ENCODE data around the gene TPR.

Gene TPR

GRCh38 chr1:186295980-186296379 is 79.1 kb downstream of the TPR start, which contains the start of gene PRG4:
Gene PRG4, plus strand, starts transcription at chr1:186296279.
- DNase-seq (ENCODE audit: extremely low spot score, insufficient read length, low read depth) (no peak), FAIRE-seq (no peak)

DNA sequence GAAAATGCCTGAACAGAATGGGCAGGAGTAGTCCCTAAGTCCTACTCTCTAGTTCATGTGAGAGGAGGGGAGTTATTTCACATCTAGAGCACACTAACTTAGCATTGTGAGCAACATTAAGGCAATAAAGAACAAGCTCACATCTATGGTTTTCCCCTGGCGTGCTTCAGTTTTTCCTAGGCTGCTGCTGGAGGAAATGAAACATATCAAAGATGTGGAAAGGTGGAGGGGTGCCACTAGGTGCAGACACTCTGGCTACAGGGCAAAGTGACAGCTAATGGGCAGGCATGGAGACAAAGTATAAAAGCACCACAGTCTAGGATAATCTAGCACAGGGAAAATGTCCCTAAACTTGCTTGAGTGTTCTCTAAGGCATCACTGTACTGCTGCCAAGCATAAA is 82.2 kb downstream of the TPR start:
- no peak for FAIRE-seq
- DNase-seq (ENCODE audit: extremely low spot score, insufficient read length, low read depth), result no peak

GRCh38 chr1:186291271-186291670 is 83.8 kb downstream of the TPR start:
- FAIRE-seq, result no peak
- DNase-seq (ENCODE audit: extremely low spot score, insufficient read length, low read depth), result no peak

DNA sequence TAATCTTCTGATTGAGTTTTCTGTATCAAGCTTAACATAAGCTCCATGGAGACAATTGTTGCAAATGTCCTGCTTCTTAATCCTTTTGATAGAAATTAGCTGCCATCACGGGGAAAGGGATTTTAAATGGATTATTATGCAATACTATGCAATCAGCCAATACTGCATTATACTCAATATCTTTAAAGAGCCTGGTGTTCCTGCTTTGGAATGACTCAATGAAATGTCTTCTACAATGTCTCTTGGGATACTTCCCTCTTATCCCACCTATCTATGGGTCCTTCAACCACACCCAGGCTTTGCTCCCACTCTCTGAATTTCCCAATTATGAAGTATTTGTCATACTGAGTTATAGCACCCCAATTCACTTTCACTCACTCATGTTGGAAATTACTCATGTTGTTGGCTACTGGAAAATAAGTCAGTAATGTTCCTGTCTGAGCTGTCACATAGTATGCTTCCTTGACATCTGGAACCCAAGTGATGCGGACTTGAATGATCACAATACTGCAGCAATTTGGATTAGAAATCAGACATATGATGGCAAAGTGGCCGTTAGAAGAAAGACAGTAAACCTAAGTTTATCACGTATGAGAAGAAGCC is 85.0 kb downstream of the TPR start:
- FAIRE-seq (no peak), DNase-seq (ENCODE audit: extremely low spot score, insufficient read length, low read depth) (no peak)

- DNase-seq (ENCODE audit: extremely low spot score, insufficient read length, low read depth) (no peak), FAIRE-seq (no peak)
These were observed 88.3 kb downstream of the TPR start for GRCh38 chr1:186286615-186287315.

DNA sequence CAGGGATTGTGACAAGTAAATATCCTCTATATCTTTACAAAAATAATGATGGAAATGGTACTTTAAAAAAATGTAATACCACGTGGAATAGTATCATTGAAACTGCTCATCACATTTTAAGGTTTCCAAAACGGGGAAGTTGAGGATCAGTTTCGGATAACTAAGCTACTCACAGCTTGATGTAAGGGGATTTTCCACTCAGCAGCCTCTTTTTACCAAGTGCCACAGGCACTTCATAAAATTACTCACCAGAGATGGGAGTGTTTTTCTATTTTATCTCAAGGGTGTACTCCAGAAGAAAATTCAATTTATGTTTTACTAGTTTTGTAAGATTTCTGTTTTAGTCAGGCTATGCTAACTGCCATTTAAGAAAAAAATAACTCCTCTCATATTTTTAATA is 91.7 kb downstream of the TPR start:
- DNase-seq (ENCODE audit: extremely low spot score, insufficient read length, low read depth) (peak; percentile 3), FAIRE-seq (no peak)

GRCh38 chr1:186282466-186282865 is 92.6 kb downstream of the TPR start:
- DNase-seq (ENCODE audit: extremely low spot score, insufficient read length, low read depth), result no peak
- no peak for FAIRE-seq

DNA sequence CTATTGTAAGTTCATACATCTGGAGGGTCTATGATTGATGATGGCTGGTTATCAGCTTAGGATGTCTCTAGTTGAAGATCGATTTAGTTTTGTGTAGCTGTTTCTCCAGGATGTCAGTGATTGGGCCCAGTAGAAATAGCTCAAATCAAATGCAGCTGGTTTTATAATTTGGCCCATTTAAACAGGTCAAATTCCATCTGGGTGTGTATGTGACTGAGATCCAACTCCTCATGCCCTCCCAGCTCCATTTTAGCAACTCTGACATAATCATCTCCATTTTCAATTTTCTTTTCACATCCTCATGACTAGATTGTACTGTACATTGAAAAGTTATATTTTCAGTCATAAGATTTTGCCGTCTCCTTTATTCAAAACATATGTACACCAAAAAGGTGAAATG is 99.2 kb downstream of the TPR start:
- FAIRE-seq, result no peak
- DNase-seq (ENCODE audit: extremely low spot score, insufficient read length, low read depth), result no peak

DNA sequence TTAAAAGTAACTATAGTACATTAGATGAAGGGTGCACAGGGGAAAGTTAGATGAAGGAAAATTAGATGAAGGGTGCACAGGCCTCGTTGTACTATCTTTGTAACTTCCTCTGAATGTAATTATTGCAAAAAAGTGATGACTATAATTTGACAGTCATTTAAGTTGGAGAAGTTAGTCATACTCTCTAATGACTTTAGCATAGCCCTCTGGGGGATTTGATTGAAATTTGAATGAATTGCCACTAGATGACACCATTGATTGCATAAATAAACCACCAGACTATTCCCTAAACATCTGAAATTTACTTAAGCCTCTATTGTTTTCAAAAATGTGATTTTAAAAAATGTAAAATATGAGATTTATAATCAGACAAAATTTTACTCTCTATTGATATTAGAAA is 102.6 kb downstream of the TPR start:
- FAIRE-seq, result no peak
- no peak for DNase-seq (ENCODE audit: extremely low spot score, insufficient read length, low read depth)

- no peak for FAIRE-seq
These were observed 104.0 kb downstream of the TPR start for GRCh38 chr1:186271032-186271431.

More at GRCh38 chr1:186271032-186271431, 104.0 kb downstream of the TPR start:
- DNase-seq (ENCODE audit: extremely low spot score, insufficient read length, low read depth), result no peak
